GM23248 (cell line): ENCODE results near the gene RNF213. TPM values are rescaled to one million over a fixed set of nuclear protein-coding genes. Genes with fewer than 3 reads are reported as not detected.

ENCODE experiments used
- DNase-seq: peaks from one replicate; pipeline ENCODE4 v3.0.0-alpha.2; 2015
- H2AFZ ChIP-seq: fragments of 200-600 bp; sonication (generic); 2 replicates; pipeline ENCODE4 v1.6.1; 2016; ENCODE audit warnings: antibody characterized with exemption
- H3F3A ChIP-seq: fragments of 200-600 bp; sonication (generic); 2 replicates; pipeline ENCODE4 v1.6.1; 2016; ENCODE audit warnings: mild to moderate bottlenecking, antibody characterized with exemption, mixed run types; ENCODE audit not compliant: insufficient read depth
- H3K27ac ChIP-seq: fragments of 200-600 bp; sonication (generic); 2 replicates; pipeline ENCODE4 v1.5.1; 2016; ENCODE audit warnings: mild to moderate bottlenecking
- H3K27me3 ChIP-seq: fragments of 200-600 bp; sonication (generic); replicated peaks from 2 replicates; pipeline ENCODE4 v1.6.1; 2016; ENCODE audit warnings: mild to moderate bottlenecking; ENCODE audit not compliant: insufficient read depth
- H3K36me3 ChIP-seq: fragments of 200-600 bp; sonication (generic); 2 replicates; pipeline ENCODE4 v1.6.1; 2016; ENCODE audit warnings: low read depth, mild to moderate bottlenecking
- H3K4me1 ChIP-seq: fragments of 200-600 bp; sonication (generic); 2 replicates; pipeline ENCODE4 v1.6.1; 2016; ENCODE audit warnings: mild to moderate bottlenecking; ENCODE audit not compliant: insufficient read depth
- H3K4me2 ChIP-seq: fragments of 200-600 bp; sonication (generic); one replicate; pipeline ENCODE4 v1.6.1; 2016; ENCODE audit warnings: mild to moderate bottlenecking; ENCODE audit not compliant: unreplicated experiment
- H3K4me3 ChIP-seq: fragments of 200-600 bp; sonication (generic); 2 replicates; pipeline ENCODE4 v1.5.1; 2016; ENCODE audit warnings: mild to moderate bottlenecking
- H3K79me2 ChIP-seq: fragments of 200-600 bp; sonication (generic); 2 replicates; pipeline ENCODE4 v1.6.1; 2016; ENCODE audit warnings: mild to moderate bottlenecking; ENCODE audit not compliant: insufficient read depth
- H3K9ac ChIP-seq: fragments of 200-600 bp; sonication (generic); 2 replicates; pipeline ENCODE4 v1.6.1; 2016; ENCODE audit warnings: mild to moderate bottlenecking
- H3K9me2 ChIP-seq: fragments of 200-600 bp; sonication (generic); 2 replicates; pipeline ENCODE4 v1.6.1; 2016; ENCODE audit warnings: mixed run types, mild to moderate bottlenecking, moderate library complexity; ENCODE audit not compliant: insufficient read depth
- H3K9me3 ChIP-seq: fragments of 200-600 bp; sonication (generic); one replicate; pipeline ENCODE4 v1.6.1; 2017; ENCODE audit warnings: low read depth
- H4K20me1 ChIP-seq: fragments of 200-600 bp; sonication (generic); 2 replicates; pipeline ENCODE4 v1.6.0; 2016; ENCODE audit not compliant: insufficient read depth
- EZH2 ChIP-seq: fragments of 200-600 bp; sonication (generic); IDR thresholded peaks from 2 replicates; pipeline ENCODE4 v1.6.1; 2018; ENCODE audit warnings: antibody characterized with exemption, mild to moderate bottlenecking; ENCODE audit not compliant: insufficient read depth, poor library complexity, severe bottlenecking
- EZH2phosphoT487 ChIP-seq: fragments of 200-600 bp; sonication (generic); IDR thresholded peaks from 2 replicates; pipeline ENCODE4 v1.6.1; 2018; ENCODE audit warnings: antibody characterized with exemption, moderate library complexity, mild to moderate bottlenecking, low read depth; ENCODE audit not compliant: insufficient read depth
- WGBS, 2 experiments: methylation state at CpG; one replicate each; pipeline ENCODE4 v1.1.6; 2015 to 2017; ENCODE audit warnings: low lambda C conversion rate in 2 of 2, low coverage in 1 of 2; ENCODE audit errors: missing lambda C conversion rate in 2 of 2; 5-methylcytosine and 5-hydroxymethylcytosine counted together
- in situ Hi-C: fragments of 300-500 bp; cut with MboI; formaldehyde crosslinking; loops from 2 replicates; pipeline ENCODE4 v1.15.0; 2020
- polyA plus RNA-seq: library from polyadenylated mRNA; unstranded; fragments of >200 nt; fragmentation: Nextera tagmentation; extraction: Ambion mirVana; gene quantifications from 2 replicates; pipeline ENCODE4 v1.2.1, GENCODE V29; 2016
- total RNA-seq: library from RNA; depleted of rRNA; stranded (reverse); fragments of >200 nt; shearing (Covaris generic); gene quantifications from 2 replicates; pipeline ENCODE4 v1.2.3, GENCODE V29; 2014

The RNF213 gene
- total and polyA plus RNA-seq, 2 experiments from 2014 or later: 18.8 to 45.0 TPM

DNA sequence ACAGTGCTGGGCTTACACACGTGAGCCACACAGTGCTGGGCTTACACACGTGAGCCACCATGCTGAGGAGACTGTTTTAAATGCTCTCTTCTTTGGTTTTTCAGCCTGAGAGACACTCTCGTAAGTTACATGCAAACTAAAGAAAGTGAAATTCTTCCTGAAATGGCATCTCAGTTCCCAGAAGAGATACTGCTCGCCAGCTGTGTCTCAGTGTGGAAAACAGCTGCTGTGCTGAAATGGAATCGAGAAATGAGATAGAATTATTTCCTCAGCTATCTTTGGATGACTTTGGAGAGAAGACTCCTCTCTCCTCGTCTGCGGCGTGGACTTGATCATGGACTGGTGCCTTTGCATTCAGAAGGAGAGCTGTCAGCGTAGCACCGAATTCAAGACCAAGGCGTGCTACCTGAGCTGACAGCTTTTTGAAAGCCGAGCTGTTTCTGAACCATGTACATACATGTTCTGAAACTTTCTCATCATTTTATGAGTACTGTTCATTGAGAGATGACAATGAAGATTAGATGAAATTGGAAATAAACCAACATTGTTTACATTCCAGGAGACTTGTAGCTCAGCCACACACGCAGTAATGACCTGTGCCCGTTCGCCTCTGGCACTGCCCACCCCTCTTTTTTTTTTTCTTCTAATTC, 132.7 kb downstream of the RNF213 start:
- Histone ChIP-seq H2AFZ (no peak overlapping the region), H3K4me1 (no peaks in the 10 kb centered on the region), H3K4me2 (no peak overlapping the region), H3K9me3 (no peaks in the 10 kb centered on the region), H3K36me3 (peaks cover 45% of the 10 kb centered on the region), H3F3A (peaks cover 7% of the 10 kb centered on the region), H3K4me3 (no peak overlapping the region), H4K20me1 (no peaks in the 10 kb centered on the region), H3K9ac (no peak overlapping the region), H3K27ac (no peak overlapping the region), H3K9me2 (no peaks in the 10 kb centered on the region), H3K27me3 (no peaks in the 10 kb centered on the region), H3K79me2 (no peaks in the 10 kb centered on the region)
- WGBS, 2 experiments: 84 to 85% methylated on average over 15 of the region's 15 CpGs
- TF ChIP-seq EZH2: no peak
- no peak for TF ChIP-seq EZH2phosphoT487
- no peak for DNase-seq
- in situ Hi-C loops: no loop called here

DNA sequence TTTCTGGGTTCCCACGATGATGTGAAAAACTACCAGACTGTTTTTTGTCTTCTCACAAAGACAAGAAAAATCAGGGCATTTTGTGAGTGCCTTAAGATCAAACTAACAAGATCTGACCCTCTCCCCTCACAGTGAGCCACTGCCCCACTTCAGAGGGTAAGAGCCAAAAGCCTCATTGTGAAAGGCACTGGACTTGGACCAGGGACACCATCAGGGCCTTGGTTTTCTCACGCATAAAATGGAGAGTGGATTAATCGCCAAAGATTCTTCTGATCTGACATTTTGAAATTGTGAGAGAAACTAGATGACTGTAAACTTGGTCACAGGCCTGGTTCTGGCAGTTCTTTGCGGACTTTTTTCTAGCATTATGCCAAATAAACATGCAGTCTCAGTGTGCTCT, 133.3 kb downstream of the RNF213 start:
- Histone ChIP-seq H3K27me3 (no peaks in the 10 kb centered on the region), H3K4me1 (no peaks in the 10 kb centered on the region), H3K9me3 (no peaks in the 10 kb centered on the region), H3F3A (peaks cover 7% of the 10 kb centered on the region), H2AFZ (no peak overlapping the region), H3K27ac (no peak overlapping the region), H3K4me3 (no peak overlapping the region), H3K36me3 (peaks cover 39% of the 10 kb centered on the region; the same call in 1 of the 2 replicates), H3K79me2 (no peaks in the 10 kb centered on the region), H3K9ac (no peak overlapping the region), H4K20me1 (no peaks in the 10 kb centered on the region), H3K4me2 (no peak overlapping the region), H3K9me2 (no peaks in the 10 kb centered on the region)
- no peak for DNase-seq
- TF ChIP-seq EZH2phosphoT487: no peak
- no peak for TF ChIP-seq EZH2
- 59 to 68% methylated on average over 4 of the region's 4 CpGs for WGBS, 2 experiments
- in situ Hi-C loops: no loop called here

DNA sequence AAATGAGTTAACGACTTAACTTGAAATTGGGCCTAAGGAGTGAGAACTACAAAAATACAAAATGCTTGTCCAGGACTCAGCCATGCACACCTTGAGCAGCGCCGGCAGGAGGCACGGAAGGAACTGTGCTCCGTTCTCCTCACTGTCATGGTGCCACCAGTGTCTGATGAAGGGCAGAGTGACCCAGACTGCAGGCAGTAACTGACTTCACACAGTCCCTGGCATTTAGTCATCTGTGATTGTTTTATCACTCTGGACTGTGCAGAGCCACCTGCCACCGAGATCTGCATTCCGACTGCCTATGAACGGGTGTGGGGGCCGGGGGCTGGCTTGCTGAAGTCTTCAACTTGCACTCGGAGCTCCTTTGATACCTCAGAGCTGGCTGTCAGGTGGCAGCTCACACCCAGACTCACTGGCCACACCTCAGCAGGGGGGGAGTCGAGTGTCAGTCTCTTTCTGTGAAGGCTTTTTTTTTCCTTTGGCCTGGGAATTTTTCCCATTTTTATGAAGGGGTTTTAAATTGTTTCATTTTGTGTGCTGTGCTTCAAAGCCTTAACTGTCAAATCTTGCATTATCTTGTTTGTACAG, 134.1 kb downstream of the RNF213 start:
- Histone ChIP-seq H3K4me3 (no peak overlapping the region), H3K9ac (no peak overlapping the region), H3K79me2 (no peaks in the 10 kb centered on the region), H3K36me3 (peaks cover 32% of the 10 kb centered on the region; the same call in 1 of the 2 replicates), H3K4me2 (no peak overlapping the region), H3K9me2 (no peaks in the 10 kb centered on the region), H4K20me1 (no peaks in the 10 kb centered on the region), H3F3A (peaks cover 7% of the 10 kb centered on the region), H2AFZ (no peak overlapping the region), H3K27ac (no peak overlapping the region), H3K9me3 (no peaks in the 10 kb centered on the region), H3K27me3 (no peaks in the 10 kb centered on the region), H3K4me1 (no peaks in the 10 kb centered on the region)
- TF ChIP-seq EZH2phosphoT487 (no peak), EZH2 (no peak)
- 70 to 79% methylated on average over 11 of the region's 11 CpGs for WGBS, 2 experiments
- no peak for DNase-seq
- in situ Hi-C loops: no loop called here

DNA sequence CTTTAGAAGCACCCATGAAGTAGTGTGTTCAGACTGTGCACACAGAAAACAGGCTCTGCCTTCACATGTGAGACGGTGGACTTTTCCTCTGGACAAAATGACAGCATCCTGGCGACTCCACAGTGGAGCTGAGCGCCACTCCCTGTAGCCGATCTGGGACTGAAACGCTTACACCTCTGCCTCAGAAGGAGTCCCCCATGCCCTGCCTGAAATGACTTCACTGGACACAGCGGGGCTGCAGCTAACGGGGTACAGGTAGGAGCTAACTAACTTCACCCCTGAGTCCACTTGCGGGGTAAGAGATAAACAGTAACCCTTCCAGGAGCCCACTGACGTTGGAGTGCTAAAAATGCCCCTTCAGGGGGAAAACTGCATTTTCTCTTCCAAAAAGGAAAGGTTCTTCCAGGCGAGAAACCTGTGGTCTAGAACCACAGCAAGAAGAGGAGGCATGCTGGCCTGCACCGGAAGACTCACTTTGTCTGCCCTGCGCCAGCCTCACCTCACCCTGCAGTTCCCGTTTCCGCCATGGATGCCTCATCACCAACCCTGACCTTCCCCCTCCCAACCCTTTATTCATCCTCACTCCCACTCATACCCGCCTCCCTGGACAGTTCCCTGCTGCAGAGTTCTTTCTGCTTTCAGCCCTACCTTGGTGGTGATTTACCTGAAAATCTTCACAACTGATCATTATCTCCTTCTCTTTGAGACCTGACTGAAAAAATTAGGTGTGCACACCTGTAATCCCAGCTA, 134.9 kb downstream of the RNF213 start:
- Histone ChIP-seq H3K4me1 (no peaks in the 10 kb centered on the region), H3K9me3 (no peaks in the 10 kb centered on the region), H2AFZ (no peak overlapping the region), H3K4me3 (no peak overlapping the region), H3F3A (peaks cover 7% of the 10 kb centered on the region), H3K27ac (no peak overlapping the region), H3K36me3 (peaks cover 23% of the 10 kb centered on the region; the same call in 1 of the 2 replicates), H3K27me3 (no peaks in the 10 kb centered on the region), H4K20me1 (no peaks in the 10 kb centered on the region), H3K9ac (no peak overlapping the region), H3K4me2 (no peak overlapping the region), H3K79me2 (no peaks in the 10 kb centered on the region), H3K9me2 (no peaks in the 10 kb centered on the region)
- in situ Hi-C loops: no loop called here
- TF ChIP-seq EZH2phosphoT487: no peak
- TF ChIP-seq EZH2: no peak
- 82% methylated on average over 15 of the region's 15 CpGs for WGBS, 2 experiments
- DNase-seq: peak; percentile 11
